ENCODE measurements around the gene AVPR1B. TPM values are rescaled to one million over a fixed set of nuclear protein-coding genes. Genes with fewer than 3 reads are reported as not detected.

AVPR1B gene
- total RNA-seq, 1 experiment from 2014 or later, result not detected

Other genes with a start within 250 kb of the AVPR1B start
- gene SLC26A9, start 173.9 kb downstream of the AVPR1B start, total RNA-seq (2014; rRNA removed), result not detected in 2 replicates
- gene RAB7B, start 114.0 kb downstream of the AVPR1B start, total RNA-seq (2014; rRNA removed), result 3.4 and 3.9 TPM in 2 replicates
- gene CTSE, start 93.5 kb downstream of the AVPR1B start, total RNA-seq (2014; rRNA removed), result not detected in 2 replicates
- gene RHEX, start 64.2 kb downstream of the AVPR1B start, total RNA-seq (2014; rRNA removed), result not detected in 2 replicates
- gene FAM72A, start 85.5 kb upstream of the AVPR1B start, total RNA-seq (2014; rRNA removed), result 4.6 and 6.2 TPM in 2 replicates
- 34.4 and 43.9 TPM in 2 replicates for gene SRGAP2, start 86.2 kb upstream of the AVPR1B start, total RNA-seq (2014; rRNA removed)

Measured in LHCN-M2 (cell line).